Activated CD8-positive, alpha-beta memory T cell treated with anti-CD3 and anti-CD28 coated beads, Interleukin-2, amount 50 U/mL, for 24 hours (primary cell): ENCODE measurements around the gene QSOX1.

Experiments
- DNase-seq: peaks from one replicate; pipeline ENCODE4 v3.0.0-alpha.2; 2020; ENCODE audit errors: extremely low read depth

The QSOX1 gene

DNA sequence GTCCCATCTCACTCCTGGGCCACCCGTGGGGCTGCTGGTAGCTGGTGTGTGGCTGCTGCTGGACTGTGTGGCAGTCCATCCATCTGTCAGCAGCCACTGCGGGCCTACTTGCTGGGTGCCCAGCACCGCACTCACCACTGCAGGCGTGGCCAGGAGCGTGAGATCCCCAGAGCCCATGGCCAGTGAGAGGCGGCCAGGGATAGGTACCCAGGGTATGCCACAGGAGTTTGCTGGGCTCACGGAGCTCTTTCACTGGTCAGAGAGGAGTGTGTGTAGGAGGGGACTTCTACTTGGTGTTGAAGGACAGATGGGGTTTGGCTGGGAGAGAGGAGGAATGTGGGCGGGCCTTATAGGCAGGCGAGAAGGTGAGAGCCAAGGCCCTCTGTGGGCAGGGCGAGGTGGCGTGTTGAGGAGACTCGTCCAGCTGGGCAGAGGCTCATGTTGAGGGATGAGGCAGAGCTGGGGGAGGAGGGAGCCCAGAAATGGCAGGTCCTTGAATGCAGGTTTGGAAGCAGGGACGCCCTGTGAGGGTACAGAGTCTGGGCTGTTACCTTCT lies 15.0 kb downstream of the QSOX1 start:
- DNase-seq: no peak

DNA sequence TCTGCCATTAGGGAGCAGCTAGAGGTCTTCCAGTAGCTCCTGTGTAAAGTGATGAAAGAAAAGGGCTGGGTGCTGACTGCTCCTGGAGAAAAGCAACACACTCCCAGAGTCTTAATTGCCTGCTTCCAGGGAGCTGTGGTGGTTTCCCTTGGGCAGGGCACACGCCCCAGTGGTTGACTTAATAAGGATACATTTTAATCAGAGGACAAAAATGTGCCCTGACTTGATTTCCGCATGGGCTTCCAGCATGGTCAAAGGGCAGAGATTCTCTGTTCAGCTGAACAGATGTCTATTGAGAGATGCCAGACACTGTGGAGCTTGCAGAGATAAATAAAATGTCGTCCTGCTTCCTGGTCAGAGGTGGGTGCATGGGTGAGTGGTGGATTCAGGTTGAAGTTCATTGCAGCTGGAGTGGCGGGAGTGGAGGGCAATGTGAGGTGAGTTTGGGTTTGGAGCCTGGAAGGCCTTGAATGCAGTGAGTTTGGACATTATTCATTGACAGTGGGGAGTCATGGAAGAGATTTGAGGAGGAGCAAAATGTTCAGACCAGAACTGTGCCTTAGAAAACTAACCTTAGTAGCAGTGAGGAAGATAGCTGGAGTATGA lies 16.0 kb downstream of the QSOX1 start:
- DNase-seq: no peak

DNA sequence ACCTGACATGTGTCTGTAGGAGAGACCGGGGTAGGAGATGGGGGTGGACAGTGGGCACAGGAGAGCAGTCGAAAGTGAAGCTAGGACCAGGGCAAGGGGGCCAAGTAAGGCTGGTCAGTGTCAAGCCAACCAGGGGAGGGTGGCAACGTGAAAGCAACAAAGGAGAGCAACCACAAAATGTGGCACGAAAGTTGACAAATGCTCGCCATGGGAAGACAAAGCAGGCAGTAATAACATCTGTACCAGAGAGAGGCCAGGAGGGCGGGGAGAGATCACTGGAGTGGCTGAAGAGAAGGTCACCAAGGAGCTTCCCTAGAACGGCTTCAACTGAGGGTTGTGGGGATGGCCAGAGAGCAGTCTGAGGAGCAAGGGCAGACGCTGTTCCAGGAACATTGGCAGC lies 17.0 kb downstream of the QSOX1 start:
- DNase-seq: no peak

DNA sequence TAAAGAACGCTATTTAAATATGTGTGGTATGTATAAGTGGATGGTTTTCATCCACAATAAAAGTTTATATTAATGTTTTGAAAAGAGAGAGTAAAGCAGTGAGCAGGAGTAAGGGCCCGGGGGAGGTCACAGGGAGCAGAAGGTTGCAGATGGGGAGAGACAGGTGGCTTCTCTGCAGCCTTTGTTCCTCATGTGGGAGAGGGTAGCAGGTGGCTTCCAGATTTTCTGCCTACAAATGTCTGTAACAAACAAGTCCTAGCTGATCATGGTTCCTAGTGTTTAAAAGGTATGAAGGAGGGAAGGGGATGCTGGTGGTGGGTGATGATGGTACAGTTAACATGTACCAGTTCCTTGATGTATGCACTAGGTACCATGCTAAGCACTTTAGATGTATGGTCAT lies 18.8 kb downstream of the QSOX1 start:
- DNase-seq: no peak

DNA sequence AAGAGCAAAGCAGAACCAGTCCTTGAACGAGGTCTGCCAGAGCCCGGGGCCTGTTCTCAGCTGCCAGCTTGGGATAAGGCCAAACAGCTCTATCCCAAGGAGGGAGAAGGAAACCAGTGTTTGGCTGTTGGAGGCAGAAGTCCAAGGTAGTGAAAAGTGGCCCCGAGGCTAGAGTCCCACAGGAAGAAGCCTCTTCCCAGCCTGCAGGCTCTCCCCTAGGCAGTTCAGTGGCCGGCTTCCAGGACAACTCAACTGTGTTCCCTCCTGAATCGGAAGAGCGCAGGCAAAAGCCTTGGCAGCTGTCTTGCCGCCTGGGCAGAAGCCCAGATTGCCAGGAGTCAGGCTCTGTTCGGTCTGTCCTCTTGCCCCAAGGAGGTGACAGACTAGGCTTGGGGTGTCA lies 19.3 kb downstream of the QSOX1 start:
- no peak for DNase-seq

DNA sequence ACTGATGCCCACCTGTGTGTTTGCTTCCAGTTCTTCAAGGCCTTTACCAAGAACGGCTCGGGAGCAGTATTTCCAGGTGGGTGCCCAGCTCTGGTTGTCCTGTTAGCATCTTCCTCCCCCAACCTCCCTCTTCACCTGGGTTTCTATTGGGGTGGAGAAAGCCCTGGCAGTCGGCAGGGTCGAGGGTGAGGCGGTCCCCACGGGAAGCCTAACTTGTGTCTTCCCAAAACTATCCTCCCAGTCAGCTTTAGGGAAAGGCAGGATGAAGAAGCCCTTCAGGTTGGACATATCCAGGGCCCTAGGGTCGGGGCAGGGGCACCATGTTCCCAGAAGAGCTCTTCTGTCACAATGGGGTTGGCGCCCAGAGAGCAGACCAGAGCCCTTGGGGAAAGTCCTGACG lies 20.6 kb downstream of the QSOX1 start:
- DNase-seq: no peak

DNA sequence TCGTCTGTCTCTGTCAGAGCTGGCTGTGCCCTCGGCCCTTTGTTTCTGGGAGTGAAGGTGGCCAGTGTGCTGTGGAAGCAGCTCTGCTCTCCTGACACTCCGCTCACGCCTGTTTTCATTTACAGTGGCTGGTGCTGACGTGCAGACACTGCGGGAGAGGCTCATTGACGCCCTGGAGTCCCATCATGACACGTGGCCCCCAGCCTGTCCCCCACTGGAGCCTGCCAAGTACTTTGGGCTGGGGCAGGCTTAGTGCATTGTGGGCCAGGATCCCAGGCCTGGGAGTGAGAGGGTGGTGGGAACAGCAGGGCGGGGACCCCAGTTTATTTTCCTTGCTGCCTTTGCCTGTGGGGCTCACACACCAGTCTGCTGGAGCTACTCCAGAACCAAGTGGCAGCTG lies 21.1 kb downstream of the QSOX1 start:
- DNase-seq: no peak

DNA sequence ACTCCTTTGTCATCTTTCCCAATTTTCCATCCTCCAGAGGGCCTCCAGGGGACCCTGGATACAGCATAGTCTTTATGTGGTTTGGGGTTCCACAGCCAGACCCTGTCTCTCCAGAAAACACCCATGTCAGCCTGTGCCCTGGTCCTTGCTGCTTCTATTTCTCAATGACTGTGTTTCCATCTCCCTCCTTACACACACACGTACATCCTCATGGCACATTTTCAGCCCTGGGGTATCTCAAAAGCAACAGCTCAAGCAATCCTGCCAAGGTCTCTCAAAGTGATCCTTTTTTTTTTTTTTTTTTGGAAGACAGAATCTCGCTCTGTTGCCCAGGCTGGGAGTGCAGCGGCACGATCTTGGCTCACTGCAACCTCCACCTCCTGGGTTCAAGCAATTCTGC lies 22.3 kb downstream of the QSOX1 start:
- no peak for DNase-seq

DNA sequence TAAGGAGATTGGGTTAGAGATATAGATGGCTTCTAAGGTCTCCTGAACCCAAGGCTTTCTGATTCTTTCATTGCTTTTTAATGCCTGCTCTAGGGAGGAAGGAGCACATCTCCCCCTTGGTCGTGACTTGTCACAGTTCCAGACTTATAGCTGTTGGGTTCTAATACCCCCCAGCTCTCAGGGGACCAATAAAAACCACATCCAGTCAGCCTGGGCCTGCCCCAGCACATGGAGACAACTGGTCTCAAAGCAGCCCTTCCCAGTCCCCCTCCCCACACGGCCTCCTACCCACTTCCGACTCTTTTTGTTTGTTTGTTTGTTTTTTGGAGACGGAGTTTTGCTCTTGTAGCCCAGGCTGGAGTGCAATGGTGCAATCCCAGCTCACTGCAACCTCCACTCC lies 23.3 kb downstream of the QSOX1 start:
- no peak for DNase-seq

DNA sequence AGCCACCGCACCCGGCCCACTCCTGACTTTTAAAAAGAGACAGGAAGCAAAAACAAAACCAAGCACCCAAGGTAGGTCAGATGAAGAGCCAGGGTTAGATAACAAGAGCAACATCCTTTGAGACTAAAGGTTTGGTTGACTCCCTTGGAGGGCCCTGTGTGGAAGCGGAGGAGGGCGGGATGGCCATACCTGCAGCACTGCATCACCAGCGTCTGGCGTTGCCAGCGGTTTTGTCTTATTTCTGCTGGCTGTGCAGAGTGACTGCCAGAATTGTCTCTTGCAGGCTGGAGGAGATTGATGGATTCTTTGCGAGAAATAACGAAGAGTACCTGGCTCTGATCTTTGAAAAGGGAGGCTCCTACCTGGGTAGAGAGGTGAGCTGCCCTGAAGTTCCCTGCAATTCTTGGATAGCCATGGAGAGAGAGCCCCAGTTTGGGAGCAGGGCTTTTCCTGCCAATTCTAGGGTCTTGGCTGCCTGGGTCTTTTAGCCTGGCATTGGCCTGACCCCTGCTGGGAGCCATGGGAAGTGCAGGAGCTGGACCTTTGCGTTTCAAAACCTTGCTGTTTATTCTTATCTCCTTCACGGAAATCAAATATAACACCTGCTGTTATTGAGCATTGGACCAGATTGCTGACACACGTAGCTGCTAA lies 24.0 kb downstream of the QSOX1 start:
- DNase-seq: no peak

DNA sequence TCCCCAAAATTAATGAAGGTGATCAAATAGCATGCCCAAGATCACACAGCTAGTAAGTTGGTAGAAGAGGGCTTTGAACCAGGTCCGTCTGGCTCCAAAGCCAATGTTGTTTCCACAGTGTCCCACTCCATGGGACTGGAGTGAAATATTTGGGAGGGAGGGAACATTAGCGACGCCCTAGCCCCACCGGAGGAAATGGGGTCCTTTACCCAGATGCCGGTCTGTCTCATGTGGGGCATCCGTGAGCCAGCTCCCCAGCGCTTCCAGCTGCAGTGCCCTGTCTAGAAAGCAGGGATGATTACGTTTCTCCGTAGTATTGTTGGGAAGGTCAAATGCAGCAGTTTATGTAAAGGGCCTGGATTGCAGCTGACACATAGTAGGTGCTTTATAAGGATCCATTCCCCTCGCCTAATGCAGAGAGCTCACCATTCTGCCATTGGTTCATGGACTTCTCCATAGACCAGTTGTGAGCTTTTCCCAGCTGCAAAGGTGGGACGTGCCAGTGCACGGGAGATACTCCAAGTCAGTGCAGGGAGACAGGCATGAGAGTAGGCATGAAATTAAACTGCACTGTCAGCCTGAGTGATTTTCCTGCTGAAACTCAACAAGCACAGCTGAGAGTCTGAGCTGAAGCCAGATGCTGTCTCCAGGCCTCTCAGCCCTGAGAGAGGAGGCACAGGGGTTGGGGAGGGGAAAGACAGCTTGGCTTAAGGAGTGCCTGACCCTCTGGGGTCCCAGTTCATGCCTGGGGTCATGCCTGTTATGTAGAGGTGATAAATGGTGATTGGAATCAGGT lies 24.7 kb downstream of the QSOX1 start:
- no peak for DNase-seq

DNA sequence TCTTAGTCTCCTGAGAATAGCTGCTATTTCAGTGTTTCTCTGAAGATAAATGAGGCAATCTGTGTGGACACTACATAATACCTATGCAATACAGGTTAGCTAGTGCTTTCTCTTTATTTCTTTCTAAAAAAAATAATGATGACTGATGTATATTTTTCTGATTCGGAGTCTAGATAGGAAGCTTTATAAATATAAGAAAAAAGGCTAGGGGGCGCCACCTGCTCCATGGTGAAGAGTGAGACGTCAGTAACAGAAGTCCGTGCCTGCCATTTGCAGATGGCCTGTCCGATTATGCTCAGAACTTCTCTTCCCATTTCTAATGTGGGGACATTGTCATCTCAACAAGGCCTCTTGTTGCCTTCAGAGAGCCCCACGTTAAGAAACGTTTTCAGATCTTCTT lies 26.4 kb downstream of the QSOX1 start:
- DNase-seq: no peak

DNA sequence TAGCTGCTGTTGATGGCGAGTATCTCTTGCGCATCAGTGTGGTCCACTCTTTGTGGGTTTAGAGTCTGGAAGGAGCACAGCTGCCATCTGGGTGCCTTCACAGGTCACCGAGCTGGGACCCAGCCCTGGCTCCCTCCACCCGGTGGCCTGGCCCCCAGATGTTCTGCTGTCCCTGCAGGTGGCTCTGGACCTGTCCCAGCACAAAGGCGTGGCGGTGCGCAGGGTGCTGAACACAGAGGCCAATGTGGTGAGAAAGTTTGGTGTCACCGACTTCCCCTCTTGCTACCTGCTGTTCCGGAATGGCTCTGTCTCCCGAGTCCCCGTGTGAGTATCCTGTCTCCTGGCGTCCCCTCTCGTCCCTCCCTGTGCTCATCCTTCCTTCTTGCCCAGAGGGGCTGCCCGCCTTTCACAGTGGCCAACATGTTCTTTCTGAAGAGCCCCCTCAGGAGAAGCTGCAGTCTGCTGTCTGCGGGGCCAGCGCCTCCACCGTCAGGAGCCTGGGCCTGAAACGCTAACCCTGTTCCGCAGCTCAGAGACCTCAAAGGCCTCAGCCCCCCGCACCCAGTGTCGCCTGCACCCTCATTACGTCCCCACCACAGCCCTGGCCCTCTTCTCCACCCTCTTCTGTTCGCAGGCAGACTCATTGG lies 27.4 kb downstream of the QSOX1 start:
- DNase-seq: no peak

DNA sequence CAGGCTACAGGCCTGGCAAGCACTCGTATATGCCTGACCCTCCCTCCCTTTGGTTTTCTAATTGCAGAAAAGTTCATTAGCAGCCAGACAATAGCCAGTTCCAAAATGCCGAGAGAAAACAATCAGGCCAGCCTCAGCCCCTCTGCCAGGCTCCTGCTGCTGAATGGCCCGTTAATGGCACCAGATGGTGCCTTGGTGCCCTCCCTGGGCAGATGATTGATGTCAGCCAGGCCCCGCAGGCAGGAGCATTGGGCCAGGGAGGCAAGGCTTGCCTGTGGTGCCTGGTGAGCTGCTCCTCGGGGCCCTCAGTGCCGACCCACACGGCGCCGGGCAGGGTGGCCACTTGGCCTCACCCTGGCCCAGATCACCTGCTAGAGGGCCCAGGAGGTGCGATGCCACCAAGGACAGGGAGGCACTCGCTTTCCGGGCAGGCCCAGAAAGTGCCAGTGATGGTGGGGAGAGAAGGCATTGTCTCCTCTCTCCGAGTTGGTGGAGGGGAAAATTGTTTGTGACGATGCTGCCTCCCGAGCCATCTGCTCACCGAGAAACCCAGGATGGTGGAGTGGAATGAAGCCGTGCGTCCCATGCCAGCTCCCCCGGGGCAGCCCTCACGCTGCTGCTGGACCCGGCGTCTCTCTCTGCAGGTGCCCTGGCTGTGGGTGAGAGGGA lies 28.1 kb downstream of the QSOX1 start:
- DNase-seq: no peak

DNA sequence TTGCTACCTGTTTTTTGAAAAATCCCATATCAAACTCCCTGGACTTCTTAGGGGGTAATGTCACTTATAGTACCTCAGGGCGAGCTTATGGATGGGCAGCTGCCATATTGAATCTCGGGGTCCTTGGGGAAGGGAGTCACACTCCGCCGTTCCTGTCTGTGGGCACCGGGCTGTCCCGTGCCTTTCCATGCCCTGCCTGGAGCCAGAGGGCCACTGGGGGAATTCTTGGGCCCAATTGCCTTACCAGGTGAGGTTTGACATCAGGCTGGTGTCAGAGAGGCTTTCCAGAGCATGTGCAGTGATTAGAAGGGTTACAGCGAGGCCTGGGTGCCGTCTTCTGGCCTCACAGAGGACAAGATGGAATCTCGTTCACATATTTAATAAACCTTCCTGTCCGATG lies 28.8 kb downstream of the QSOX1 start:
- no peak for DNase-seq

DNA sequence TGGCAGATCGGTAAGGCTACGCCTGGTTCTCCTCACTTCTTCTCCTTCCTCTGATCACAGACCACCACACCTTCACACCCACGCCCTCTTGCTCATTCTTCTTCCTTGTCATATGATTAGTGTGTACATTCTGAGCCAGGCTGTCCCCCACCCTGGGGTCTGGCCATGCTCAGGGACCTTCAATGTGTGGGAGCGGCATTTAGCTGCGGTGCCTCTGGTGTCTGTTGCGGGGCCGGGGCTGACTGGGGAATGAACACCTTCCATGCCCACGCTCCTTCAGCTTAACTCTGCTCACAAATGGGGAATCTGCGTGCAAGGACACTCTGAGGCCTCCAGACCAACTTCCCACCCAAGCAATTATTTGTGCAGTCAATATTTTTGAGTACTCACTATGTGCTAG lies 29.4 kb downstream of the QSOX1 start:
- DNase-seq: no peak

DNA sequence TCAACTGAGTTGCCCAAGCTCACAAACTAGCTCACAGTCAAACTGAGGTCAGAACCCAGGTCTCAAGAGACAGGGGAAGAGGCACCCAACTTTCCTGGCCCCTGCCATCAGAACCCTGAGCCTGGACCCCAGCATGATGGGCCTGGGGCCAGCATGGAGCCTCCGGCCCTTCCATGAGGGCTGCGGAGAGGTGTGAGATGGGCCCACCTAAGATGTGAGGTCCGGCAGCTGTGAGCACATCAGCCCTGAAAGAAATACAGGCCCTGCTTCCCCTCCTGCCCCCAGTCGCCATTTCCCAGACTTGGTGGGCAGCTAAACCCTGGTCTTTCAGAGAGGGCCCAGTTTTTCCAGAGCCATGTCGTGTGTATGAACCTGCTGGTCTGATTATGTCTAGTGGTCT lies 30.6 kb downstream of the QSOX1 start:
- no peak for DNase-seq

DNA sequence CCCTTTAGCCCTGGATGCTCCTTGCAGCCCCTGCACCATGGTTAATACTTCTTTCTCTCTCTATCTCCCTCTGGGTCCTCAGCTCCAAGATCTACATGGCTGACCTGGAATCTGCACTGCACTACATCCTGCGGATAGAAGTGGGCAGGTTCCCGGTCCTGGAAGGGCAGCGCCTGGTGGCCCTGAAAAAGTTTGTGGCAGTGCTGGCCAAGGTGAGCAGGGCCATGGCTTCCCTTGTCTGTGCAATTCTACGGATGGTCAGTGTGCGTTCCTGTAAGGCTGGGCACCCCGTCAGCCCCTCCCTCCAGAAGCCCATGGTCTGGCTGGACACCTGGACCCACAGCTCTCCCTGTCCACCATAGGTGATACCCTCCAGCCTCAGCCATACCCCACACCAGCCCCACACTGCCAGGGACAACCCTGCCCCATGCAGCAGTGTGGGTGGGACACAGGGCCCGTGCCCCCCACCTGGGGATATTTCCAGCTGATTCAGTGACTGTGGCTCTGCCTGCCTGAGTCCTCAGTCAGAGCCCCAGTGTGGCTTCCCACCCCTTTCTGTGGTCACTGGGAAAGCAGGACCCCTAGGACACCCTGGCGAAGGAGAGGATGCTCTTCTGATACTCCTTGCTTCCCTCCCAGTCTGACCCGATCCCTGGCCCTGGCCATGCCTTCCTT lies 31.4 kb downstream of the QSOX1 start:
- DNase-seq: no peak

DNA sequence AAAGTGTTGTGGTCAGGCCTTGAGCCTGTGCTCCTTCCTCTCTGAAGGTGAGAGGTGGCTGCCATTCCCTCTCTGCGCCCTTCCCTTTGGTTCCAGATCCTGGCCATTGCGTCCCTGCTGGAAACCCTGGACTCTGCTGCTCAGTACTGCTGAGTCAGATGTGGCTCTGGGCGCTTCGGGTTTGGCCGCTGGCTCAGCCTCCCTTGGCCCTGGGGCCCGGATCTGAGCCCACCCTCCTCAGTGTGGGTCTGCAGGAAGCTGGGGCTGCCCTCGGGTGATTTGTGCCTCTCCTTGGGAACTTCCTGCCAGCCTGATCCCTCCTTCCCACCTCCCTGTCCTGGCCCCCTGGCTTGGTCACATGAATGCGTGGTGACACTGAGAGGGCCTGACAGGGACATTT lies 32.2 kb downstream of the QSOX1 start:
- no peak for DNase-seq

DNA sequence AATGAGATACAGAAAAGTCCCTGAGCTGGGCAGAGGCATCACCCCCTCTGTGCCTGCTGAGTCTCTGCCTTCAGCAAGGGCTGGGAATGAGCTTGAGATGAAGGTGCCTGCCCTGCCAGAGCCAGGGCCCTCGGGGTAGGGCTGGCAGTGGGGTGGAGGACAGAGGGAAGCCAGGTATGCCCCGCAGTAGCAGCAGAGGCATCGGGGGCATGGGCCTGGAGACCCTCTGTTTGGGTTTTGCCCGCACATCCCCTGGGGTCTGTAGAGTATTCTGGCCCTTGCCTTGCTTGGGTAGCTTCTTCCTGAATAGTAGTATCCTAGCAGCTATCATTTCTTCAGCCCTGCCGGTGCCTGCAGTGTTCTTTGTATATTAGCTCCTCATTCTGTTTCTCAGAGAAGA lies 33.0 kb downstream of the QSOX1 start:
- no peak for DNase-seq

DNA sequence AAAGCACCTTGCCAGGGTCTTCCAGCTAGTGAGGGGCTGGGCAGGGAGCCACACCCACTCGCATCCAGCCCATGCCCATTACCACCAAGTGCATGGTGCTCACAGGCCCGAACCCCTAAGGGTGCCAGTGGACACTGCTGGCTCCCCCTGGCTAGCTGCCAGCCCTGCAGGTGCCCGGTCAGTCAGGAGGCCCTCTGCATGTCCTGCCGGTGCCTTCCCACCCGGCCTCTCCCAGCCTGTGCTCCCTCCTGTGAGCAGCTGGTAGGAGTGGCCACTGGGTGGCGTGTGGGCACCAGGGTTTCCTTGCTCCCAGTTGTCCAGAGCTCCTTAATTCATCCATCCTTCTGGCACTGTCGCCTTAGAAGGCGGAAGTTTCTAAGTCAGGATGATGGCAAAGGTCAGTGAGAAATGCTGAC lies 33.4 kb downstream of the QSOX1 start:
- DNase-seq: no peak
